GM19035 (cell line): ENCODE data around the gene ATF3.

Experiments
- ATAC-seq: cut with Tn5 transposase; IDR thresholded peaks from one replicate; pipeline ENCODE4 v1.9.1; 2021; ENCODE audit not compliant: unreplicated experiment

Gene ATF3, protein sequence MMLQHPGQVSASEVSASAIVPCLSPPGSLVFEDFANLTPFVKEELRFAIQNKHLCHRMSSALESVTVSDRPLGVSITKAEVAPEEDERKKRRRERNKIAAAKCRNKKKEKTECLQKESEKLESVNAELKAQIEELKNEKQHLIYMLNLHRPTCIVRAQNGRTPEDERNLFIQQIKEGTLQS

GRCh38 chr1:212608392-212608958 is at the start of gene ATF3:
ATF3 (plus strand) TSS chr1:212608761; CDS start chr1:212615022, 6,261 bp downstream.
- peak; percentile 73 for ATAC-seq

DNA sequence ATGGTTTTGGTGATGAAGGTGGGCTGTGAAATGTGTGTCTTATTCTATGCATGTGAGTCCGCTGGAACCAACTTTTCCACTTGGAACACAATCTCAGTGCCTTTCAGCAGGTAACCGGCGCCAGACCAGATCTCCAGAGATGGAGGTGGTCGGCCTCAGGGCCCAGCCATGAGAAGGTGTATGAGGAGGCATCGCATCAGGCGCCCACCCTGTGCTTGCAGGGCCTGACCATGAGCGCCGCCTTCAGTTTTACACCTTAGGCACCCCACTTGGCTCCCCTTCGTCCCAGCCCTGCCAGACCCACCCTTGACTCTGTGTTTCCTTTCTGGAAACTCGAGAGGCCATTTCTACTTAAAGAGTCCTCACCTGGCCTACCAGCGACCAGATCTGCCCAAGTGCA is 48.6 kb upstream of the ATF3 start:
- no peak for ATAC-seq

GRCh38 chr1:212560933-212561460 is 47.6 kb upstream of the ATF3 start:
- no peak for ATAC-seq

DNA sequence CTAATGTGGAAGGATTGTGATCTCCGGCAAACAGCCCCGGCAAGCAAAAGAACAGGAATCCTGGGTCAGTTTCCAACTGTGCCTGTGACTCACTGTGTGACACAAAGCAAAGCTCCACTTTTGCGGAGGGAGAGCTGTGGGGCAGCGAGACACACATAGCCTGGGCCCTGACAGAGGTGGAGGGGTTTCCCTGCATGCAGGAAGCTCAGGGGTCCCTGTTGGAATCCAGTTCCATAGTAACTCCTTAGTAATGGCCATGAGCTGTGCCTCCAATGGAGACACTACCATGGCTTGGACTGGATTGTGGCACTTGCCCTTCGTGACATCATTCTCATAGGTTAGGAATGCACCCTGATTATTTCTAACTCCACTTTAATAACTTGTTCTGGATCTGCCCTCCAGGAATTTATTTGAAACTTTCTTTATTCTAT is 47.0 kb upstream of the ATF3 start:
- ATAC-seq = no peak

DNA sequence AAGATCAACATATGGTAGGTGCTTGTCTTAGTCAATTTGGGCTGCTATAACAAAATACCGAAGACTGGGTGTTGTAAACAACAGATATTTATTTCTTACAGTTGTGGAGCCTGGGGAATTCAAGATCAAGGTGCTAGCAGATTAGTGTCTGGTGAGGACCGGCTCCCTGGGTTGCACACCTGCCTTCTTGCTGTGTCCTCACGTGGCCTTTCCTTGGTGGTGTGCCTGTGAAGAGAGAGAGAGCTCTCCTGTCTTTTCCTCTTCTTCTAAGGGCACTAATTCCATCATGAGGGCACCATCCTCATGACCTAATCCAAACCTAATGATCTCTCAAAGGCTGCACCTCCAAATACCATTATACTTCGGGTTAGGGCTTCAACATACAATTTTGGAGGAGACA is 45.8 kb upstream of the ATF3 start:
- ATAC-seq = no peak

DNA sequence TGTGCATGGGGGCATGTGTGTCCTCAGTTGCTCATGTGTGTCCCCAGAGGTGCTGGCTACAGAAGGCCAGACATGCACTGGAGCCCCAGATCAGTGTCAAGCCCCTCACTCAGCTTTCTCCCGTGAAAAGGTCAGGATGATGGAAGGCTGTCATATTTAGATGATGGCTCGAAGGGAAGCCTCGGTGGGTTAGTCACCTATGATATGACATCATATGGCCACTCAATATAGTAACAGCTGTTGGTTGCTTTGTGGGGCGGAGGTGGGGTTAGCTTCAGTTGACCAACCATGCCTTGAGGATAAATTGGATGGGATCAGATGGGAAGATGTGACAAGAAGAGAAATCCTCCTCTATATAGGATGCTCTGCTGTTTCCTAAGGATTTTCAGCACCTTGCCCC is 43.5 kb upstream of the ATF3 start:
- ATAC-seq = no peak

GRCh38 chr1:212565571-212566305 is 42.8 kb upstream of the ATF3 start:
- no peak for ATAC-seq

- ATAC-seq = peak; percentile 98
Observed at GRCh38 chr1:212566522-212567479, 41.8 kb upstream of the ATF3 start.

- no peak for ATAC-seq
Observed at GRCh38 chr1:212567638-212568037, 40.9 kb upstream of the ATF3 start.

DNA sequence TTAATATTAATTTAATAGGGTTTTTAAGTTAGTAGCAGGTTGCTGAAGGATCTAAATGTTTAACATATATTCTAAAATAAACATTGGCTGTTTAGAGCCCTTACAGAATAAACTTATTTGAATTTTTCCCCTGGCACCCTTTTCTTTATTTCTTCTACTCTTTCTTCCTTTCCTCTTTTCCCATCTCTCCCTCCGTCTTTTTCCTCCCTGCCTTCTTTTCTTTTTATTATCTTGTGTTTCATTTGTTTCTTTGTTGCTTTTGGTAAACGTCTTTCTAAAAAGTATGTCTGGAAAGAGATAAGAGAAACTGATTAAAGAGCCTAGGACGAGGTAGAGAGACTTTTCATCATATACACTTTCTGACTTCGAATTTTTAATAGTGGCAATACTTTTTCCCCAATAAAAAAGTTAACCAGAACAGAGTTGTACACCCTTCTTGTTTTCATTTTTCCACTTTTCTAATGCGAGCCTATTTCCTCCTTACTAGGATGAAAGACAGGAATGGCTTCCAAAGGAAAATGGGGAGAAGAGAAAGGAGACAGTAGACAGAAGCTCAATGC is 39.5 kb upstream of the ATF3 start:
- no peak for ATAC-seq

DNA sequence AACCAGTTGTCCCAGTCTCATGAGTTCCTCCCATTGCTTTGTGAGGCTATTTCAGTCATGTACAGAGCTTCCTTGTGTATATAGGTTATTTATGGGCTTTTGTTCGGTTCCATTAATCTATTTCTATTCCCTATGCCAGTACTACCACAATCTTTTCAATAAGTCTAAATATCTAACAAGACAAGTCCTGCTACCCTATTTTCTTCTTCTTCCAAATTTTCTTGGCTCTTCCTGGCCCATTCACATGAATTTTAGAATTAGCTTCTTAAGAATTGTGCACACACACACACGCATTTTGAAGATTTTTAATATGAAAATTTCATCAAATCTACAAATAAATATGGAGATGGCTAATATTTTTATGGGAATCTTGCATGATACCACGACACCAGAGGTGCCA is 33.8 kb upstream of the ATF3 start:
- no peak for ATAC-seq

GRCh38 chr1:212575333-212575732 is 33.2 kb upstream of the ATF3 start:
- no peak for ATAC-seq

- no peak for ATAC-seq
Observed at GRCh38 chr1:212578041-212578440, 30.5 kb upstream of the ATF3 start.

- no peak for ATAC-seq
Observed at GRCh38 chr1:212581034-212581433, 27.5 kb upstream of the ATF3 start.

DNA sequence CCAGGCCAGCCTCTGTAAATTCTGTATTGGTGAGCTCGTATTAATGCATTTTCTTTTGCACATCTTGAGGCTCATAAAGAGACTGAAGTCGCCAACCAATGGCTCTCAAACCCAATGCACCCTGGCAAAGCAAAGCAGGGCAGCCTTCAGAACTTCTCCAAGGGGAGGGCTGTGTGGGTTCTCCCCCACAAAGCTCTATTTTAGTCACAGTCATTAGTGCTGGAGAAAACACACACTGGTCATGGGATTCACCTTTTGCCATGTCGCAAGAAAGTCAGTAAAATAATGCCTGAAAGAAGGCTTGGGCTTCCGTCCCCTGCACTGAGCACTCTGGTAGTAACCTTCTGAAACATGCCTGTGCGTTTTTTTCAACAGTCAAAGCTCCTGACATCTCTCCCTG is 26.3 kb upstream of the ATF3 start:
- ATAC-seq = no peak

GRCh38 chr1:212582808-212583615 is 25.5 kb upstream of the ATF3 start:
- ATAC-seq = no peak

DNA sequence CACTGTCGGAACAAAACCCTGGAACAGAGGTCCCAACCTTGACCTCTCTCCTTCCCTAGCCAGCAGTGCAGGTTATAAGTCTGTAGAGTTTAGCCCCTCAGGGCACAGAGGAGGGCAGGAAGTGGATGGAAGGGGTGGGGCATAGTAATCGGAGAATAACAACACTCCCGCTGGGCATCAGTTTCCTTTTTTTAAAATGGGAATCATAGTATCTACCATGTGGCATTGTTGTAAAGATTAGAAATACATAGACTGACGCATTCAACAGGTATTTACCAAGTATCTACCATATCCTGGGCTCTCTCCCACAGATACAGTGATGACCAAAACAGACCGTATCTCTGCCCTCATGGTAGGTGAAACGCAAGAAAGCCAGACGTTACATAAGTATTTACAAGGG is 24.9 kb upstream of the ATF3 start:
- ATAC-seq = no peak

DNA sequence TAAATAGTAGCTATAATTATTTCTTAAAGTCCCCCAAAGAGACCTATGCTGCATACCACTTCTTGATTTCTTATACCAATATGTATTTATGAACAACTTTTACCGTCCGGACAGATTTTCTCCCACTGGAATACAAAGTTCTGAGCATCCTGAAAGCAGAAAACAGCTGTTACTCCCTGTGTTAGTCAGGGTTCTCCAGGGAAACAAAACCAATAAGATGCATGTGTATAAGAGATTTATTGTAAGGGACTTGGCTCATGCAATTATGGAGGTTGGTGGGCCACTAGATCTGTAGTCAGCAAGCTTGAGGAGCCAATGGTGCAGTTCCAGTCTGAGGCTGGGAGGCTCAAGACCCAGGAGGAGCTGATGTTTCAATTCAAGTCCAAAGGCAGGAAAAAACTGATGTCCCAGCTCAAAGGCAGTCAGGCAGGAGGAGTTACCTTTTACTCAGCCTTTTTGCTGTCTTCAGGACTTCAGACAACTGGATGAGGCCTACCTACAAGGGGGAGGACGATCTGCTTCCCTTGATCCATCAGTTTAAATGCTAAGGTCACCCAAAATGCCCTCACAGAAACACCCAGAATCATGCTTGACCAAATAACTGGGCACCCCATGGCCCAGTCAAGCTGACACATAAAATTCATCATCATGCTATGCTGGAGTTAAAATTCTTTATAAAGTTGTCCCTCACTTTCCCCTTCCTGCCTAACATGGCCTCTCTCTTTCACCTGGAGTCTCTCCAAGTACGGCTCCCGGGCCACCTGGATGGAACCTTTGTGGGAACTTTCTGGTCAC is 24.3 kb upstream of the ATF3 start:
- no peak for ATAC-seq

GRCh38 chr1:212585210-212585609 is 23.4 kb upstream of the ATF3 start:
- no peak for ATAC-seq
